Dendritic cell treated with granulocyte-macrophage colony-stimulating factor and Interleukin-4, amounts not matched to agents 40 ng/mL and 50 ng/mL, for 4 days (primary cell): Measurements from ENCODE around the gene ZBTB46.

Experiments used
- H3K27ac Mint-ChIP-seq: one replicate; pipeline ENCODE4 v1.8.0; 2022; ENCODE audit warnings: mild to moderate bottlenecking, mixed read lengths
- H3K27me3 Mint-ChIP-seq: one replicate; pipeline ENCODE4 v1.8.0; 2022; ENCODE audit warnings: mild to moderate bottlenecking, mixed read lengths
- H3K36me3 Mint-ChIP-seq: one replicate; pipeline ENCODE4 v1.8.0; 2022; ENCODE audit warnings: low read depth, mixed read lengths
- H3K4me1 Mint-ChIP-seq: one replicate; pipeline ENCODE4 v1.8.0; 2022; ENCODE audit warnings: low read depth, mixed read lengths
- H3K4me3 Mint-ChIP-seq: one replicate; pipeline ENCODE4 v1.8.0; 2022; ENCODE audit warnings: mild to moderate bottlenecking, moderate library complexity, mixed read lengths
- H3K9me3 Mint-ChIP-seq: one replicate; pipeline ENCODE4 v1.8.0; 2022; ENCODE audit warnings: mixed read lengths
- intact Hi-C: fragments of 100-400 bp; cut with micrococcal nuclease; formaldehyde crosslinking; loops from one replicate; pipeline ENCODE4 v1.15.0; 2022

Gene ZBTB46

GRCh38 chr20:63745961-63746731, 84.9 kb downstream of the ZBTB46 start:
- Mint-ChIP-seq H3K27ac (no peak overlapping the region), H3K4me3 (no peak overlapping the region), H3K9me3 (no peaks in the 10 kb centered on the region), H3K27me3 (no peaks in the 10 kb centered on the region), H3K36me3 (peaks cover 96% of the 10 kb centered on the region), H3K4me1 (peaks cover 8% of the 10 kb centered on the region)
- intact Hi-C loops = no loop called here

DNA sequence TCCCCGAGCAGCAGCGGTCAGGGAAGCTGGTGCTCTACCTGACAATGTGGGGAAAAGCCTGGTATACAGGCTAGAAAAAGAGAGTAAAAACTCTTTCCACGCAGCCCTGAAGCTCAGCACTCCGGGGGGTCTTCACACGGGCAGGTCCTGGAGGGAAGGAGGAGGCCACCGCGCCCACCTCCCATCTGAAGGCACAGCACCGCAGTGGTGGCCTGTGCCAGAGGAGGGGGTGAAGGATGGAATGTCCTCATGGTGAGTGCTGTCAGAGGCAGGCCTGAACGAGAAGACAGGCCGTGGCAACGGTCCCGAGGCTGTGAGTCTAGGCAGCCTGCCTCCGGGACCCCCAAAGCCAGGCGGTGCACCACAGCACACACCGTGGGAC, 85.6 kb downstream of the ZBTB46 start:
- H3K4me1 Mint-ChIP-seq = peaks cover 14% of the 10 kb centered on the region
- intact Hi-C loops = no loop called here
- H3K9me3 Mint-ChIP-seq = no peaks in the 10 kb centered on the region
- H3K27ac Mint-ChIP-seq = no peak overlapping the region
- peaks cover 89% of the 10 kb centered on the region for H3K36me3 Mint-ChIP-seq
- H3K27me3 Mint-ChIP-seq = no peaks in the 10 kb centered on the region
- H3K4me3 Mint-ChIP-seq = no peak overlapping the region

GRCh38 chr20:63744574-63745423, 86.3 kb downstream of the ZBTB46 start:
- Mint-ChIP-seq H3K4me1 (peaks cover 14% of the 10 kb centered on the region), H3K9me3 (no peaks in the 10 kb centered on the region), H3K27me3 (no peaks in the 10 kb centered on the region), H3K4me3 (no peak overlapping the region), H3K36me3 (peaks cover 82% of the 10 kb centered on the region), H3K27ac (peak overlapping the region; percentile 10)
- intact Hi-C loops = no loop called here

DNA sequence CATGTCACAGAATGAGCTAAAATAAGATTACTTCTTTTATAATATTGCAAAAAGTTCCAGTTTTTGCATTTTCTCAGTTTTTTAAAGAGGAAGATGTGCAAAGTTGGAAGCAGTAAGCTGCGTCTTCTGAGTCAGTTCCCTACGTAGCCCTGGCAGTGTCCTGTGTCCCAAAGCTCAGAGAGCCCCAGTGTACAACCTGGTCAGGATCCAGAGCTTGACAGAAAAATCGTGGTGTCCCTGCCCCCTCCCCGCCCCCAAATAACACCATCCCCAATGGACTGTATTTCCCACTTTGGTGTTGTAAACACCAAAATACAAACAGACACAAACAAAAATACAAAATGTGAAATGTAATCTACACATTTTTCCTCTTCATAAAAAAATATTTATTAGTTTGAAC, 86.9 kb downstream of the ZBTB46 start:
- Mint-ChIP-seq H3K4me3 (no peak overlapping the region), H3K27me3 (no peaks in the 10 kb centered on the region), H3K4me1 (peaks cover 14% of the 10 kb centered on the region), H3K27ac (no peak overlapping the region), H3K9me3 (no peaks in the 10 kb centered on the region), H3K36me3 (peaks cover 76% of the 10 kb centered on the region)
- intact Hi-C loops = no loop called here

DNA sequence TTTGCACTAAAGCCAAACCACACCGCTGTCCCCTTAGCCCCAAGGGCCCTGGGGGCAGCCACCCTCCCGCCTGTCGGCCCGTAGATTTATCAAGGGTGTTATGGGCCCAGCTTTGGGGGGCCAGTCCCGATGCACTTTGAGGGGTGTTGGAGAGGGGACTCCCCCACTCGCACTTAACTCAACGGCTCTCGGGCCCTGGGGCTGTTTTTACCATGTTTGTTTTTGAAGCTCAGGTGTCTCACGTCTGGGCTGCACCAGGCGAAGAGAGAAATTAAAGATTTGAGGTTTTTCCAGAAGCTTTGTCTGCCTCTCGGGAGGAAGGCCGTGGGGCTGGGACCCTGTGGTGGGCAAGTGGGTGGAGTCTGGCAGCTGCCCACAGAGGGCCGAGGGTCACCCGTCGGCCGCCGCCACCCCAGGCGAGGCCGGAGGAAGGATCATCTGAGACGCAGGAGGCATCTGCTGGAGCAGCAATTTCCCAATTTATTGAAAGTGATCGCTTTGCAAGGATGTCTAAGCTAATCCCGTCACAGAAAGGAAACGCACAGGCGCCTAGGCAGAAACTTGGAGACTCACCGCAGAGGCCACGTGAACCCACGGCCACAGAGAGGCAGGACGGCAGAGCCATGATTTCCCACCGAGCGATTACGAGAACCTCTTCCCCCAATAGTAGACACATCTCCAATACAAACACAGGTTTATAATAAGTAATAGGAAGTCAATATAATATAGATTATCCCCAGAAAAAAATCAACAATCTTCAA, 87.7 kb downstream of the ZBTB46 start:
- Mint-ChIP-seq H3K27me3 (peaks cover 4% of the 10 kb centered on the region), H3K36me3 (peaks cover 68% of the 10 kb centered on the region), H3K27ac (no peak overlapping the region), H3K4me3 (no peak overlapping the region), H3K9me3 (no peaks in the 10 kb centered on the region), H3K4me1 (peaks cover 17% of the 10 kb centered on the region)
- intact Hi-C loops = no loop called here

- Mint-ChIP-seq H3K4me1 (peaks cover 23% of the 10 kb centered on the region), H3K27me3 (peaks cover 9% of the 10 kb centered on the region), H3K4me3 (no peak overlapping the region), H3K9me3 (no peaks in the 10 kb centered on the region), H3K27ac (no peak overlapping the region), H3K36me3 (peaks cover 59% of the 10 kb centered on the region)
- intact Hi-C loops = no loop called here
Measured at GRCh38 chr20:63742381-63743024, 88.6 kb downstream of the ZBTB46 start.

DNA sequence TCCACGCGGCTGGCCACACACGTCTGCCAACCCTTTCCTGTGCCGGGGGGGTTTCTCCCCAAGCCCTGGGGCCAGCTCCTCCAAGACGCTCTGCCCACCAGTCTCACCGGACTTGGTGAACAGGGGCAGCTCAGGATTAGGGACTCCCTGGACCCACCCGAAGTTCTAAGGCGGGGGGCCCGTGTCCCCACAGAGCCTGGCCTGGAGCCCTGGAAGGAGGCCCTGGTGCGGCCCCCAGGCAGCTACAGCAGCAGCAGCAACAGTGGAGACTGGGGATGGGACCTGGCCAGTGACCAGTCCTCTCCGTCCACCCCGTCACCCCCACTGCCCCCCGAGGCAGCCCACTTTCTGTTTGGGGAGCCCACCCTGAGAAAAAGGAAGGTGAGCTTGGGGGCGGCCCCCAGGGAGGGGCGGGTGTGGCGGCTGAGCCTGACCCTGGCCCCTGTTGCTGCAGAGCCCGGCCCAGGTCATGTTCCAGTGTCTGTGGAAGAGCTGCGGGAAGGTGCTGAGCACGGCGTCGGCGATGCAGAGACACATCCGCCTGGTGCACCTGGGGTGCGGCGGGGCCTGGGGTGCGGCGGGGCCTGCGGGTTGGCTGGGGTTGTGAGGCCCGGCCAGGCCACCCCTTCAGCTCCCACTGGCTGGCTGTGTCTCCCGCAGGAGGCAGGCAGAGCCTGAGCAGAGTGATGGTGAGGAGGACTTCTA, 89.2 kb downstream of the ZBTB46 start:
- H3K27ac Mint-ChIP-seq = peak overlapping the region; percentile 25
- peaks cover 55% of the 10 kb centered on the region for H3K36me3 Mint-ChIP-seq
- H3K4me1 Mint-ChIP-seq = peaks cover 30% of the 10 kb centered on the region
- no peak overlapping the region for H3K4me3 Mint-ChIP-seq
- intact Hi-C loops = no loop called here
- H3K9me3 Mint-ChIP-seq = no peaks in the 10 kb centered on the region
- peaks cover 16% of the 10 kb centered on the region for H3K27me3 Mint-ChIP-seq

DNA sequence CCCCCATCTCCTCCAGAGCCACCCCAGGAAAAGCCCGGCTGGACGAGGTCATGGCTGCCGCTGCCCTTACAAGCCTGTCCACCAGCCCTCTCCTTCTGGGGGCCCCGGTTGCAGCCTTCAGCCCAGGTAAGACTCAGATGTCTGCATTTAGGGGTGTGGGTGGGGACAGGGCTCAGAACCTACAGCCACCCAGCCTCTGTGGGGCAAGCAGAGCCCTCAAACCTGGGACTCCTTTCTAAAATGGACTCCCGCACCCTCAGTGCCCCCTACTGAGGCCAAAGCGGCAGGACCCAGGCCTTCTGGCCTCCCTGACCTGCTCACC, 89.7 kb downstream of the ZBTB46 start:
- H3K9me3 Mint-ChIP-seq = no peaks in the 10 kb centered on the region
- H3K27me3 Mint-ChIP-seq = peaks cover 21% of the 10 kb centered on the region
- peak overlapping the region; percentile 25 for H3K27ac Mint-ChIP-seq
- intact Hi-C loops = no loop called here
- peak overlapping the region; percentile 64 for H3K4me3 Mint-ChIP-seq
- peaks cover 50% of the 10 kb centered on the region for H3K36me3 Mint-ChIP-seq
- H3K4me1 Mint-ChIP-seq = peaks cover 35% of the 10 kb centered on the region

DNA sequence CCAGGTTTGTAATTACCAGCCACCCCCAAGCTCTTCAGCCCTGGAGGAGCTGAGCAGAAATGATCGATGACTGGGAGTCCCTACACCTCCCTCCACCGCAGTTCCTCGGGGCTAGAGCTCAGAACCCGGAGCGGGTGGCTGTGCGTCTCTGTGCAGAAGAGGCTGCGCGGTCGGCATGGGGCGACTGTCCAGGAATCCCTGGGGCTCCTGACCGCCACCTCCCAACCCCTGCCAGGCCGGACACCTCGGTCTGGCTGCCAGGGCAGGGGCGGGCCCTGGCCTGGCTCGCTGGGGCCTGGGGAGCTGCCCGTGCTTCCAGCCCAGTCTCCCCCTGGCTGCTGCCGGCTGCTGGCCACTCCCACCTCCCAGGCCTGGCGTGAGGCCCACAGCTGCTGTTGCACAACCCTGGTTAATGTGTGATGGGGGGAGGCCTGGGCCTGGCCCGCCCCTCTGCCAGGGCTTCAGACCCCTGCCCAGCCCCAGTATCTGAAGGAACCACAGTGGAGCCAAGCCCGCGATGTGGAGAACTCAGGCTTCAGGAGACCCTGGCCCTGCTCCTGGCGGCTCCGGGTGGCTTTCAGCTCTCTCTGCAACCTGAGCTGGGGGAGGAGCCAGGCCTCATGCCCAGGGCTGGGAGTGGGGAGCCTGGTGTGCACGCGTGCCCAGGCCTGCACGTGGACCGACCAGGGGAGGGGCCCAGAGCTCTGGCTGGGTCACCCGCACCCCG, 90.3 kb downstream of the ZBTB46 start:
- Mint-ChIP-seq H3K9me3 (no peaks in the 10 kb centered on the region), H3K4me3 (peak overlapping the region; percentile 64), H3K4me1 (peaks cover 40% of the 10 kb centered on the region), H3K36me3 (peaks cover 44% of the 10 kb centered on the region), H3K27ac (peak overlapping the region; percentile 25), H3K27me3 (peaks cover 26% of the 10 kb centered on the region)
- intact Hi-C loops = no loop called here

DNA sequence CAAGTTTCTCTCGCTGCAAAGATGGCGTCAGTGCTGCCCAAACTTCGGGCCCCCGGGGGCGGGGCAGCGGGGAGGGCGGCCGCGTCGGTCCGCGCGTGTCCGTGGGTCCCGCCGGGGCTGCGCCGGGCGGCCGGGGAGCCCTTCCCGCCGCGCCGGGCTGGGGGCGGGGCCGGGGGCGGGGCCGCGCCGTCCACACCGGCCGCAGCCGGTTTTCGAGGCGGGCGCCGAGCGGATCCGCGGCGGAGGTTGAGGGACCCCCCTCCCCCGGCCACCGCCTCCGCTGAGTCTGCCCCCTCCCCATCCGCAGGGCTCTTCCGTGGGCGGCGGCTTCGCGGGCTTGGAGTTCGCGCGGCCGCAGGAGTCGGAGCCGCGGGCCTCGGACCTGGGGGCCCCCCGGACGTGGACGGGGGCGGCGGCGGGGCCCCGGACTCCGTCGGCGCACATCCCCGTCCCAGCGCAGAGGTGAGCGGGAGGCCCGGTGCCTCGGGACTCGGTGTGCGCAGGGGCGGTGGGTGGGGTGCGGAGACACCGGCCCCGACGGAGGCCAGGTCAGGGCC, 90.9 kb downstream of the ZBTB46 start:
- peaks cover 32% of the 10 kb centered on the region for H3K27me3 Mint-ChIP-seq
- H3K4me1 Mint-ChIP-seq = peaks cover 47% of the 10 kb centered on the region
- H3K27ac Mint-ChIP-seq = no peak overlapping the region
- no peaks in the 10 kb centered on the region for H3K9me3 Mint-ChIP-seq
- intact Hi-C loops = no loop called here
- H3K36me3 Mint-ChIP-seq = peaks cover 38% of the 10 kb centered on the region
- peak overlapping the region; percentile 64 for H3K4me3 Mint-ChIP-seq

- Mint-ChIP-seq H3K9me3 (no peaks in the 10 kb centered on the region), H3K27me3 (peaks cover 35% of the 10 kb centered on the region), H3K27ac (no peak within 1 kb of the TSS)
Measured at GRCh38 chr20:63739130-63740069, 91.7 kb downstream of the ZBTB46 start, which contains the start of gene SLC2A4RG. Gene SLC2A4RG, plus strand, starts transcription at chr20:63739776. Its CDS starts 137 bp downstream, at chr20:63739913.

More at GRCh38 chr20:63739130-63740069, 91.7 kb downstream of the ZBTB46 start, which contains the start of gene SLC2A4RG:
- Mint-ChIP-seq H3K4me3 (peak within 1 kb of the TSS; percentile 64), H3K4me1 (peaks cover 48% of the 10 kb centered on the region), H3K36me3 (peaks cover 31% of the 10 kb centered on the region)
- intact Hi-C loops = no loop called here
